HG03521 (cell line): ENCODE data around the gene SLC6A18.
"Not testable (repeated sequence)": the region's sequence is repeated elsewhere in the genome, so short reads cannot be mapped to it uniquely, and the experiment has no call there.

Experiments
- ATAC-seq: cut with Tn5 transposase; IDR thresholded peaks from one replicate; pipeline ENCODE4 v1.9.1; 2021; ENCODE audit warnings: mild to moderate bottlenecking, moderate library complexity; ENCODE audit not compliant: unreplicated experiment

The SLC6A18 gene

GRCh38 chr5:1251678-1252580, 26.7 kb downstream of the SLC6A18 start:
- no peak for ATAC-seq

GRCh38 chr5:1252681-1253080, 27.5 kb downstream of the SLC6A18 start:
- no peak for ATAC-seq

DNA sequence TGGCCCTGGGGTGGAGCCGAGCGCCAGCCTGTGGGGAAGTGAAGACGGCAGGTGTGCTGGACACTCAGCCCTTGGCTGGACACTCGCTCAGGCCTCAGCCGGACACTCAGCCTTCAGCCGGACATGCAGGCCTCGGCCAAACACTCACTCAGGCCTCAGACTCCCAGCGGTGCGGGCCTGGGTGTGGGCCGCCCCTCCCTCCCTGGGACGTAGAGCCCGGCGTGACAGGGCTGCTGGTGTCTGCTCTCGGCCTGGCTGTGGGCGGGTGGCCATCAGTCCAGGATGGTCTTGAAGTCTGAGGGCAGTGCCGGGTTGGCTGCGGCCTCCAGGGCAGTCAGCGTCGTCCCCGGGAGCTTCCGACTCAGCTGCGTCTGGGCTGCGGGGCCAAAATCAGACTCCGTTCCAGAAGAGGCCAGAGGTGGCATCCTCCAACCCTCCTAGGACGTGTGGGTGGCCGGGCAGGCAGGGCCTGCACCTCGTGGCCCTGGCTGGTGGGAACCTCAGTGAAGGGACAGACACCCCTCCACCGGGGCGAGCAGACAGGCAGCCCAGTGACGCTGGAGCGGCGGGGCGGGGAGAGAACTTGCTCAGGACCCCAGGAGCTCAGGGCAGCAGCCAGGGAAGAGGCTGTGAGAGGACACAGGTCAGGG, 28.4 kb downstream of the SLC6A18 start:
- no peak for ATAC-seq

GRCh38 chr5:1254196-1254595, 29.0 kb downstream of the SLC6A18 start:
- no peak for ATAC-seq

DNA sequence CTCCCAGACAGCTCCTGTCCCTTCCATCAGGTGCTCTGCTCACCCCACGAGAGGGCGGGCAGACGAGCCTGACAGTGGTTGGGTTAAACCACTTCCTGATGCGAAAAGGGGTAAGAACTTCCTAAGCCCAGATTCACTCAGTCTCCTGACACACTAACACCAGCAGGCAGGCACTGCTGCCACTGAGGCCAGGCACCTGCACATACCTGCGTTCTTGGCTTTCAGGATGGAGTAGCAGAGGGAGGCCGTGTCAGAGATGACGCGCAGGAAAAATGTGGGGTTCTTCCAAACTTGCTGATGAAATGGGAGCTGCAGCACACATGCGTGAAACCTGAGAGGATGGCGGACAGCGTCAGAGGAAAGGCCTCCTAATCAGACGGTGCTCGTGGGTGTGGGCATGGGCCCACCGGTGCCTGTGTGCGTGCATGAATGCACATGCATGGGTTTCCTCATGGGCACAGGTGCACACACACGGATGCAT, 29.9 kb downstream of the SLC6A18 start:
- no peak for ATAC-seq

GRCh38 chr5:1256776-1257175, 31.6 kb downstream of the SLC6A18 start:
- ATAC-seq: no peak

- no peak for ATAC-seq
Measured at GRCh38 chr5:1257363-1257762, 32.2 kb downstream of the SLC6A18 start.

- no peak for ATAC-seq
Measured at GRCh38 chr5:1257841-1258240, 32.7 kb downstream of the SLC6A18 start.

DNA sequence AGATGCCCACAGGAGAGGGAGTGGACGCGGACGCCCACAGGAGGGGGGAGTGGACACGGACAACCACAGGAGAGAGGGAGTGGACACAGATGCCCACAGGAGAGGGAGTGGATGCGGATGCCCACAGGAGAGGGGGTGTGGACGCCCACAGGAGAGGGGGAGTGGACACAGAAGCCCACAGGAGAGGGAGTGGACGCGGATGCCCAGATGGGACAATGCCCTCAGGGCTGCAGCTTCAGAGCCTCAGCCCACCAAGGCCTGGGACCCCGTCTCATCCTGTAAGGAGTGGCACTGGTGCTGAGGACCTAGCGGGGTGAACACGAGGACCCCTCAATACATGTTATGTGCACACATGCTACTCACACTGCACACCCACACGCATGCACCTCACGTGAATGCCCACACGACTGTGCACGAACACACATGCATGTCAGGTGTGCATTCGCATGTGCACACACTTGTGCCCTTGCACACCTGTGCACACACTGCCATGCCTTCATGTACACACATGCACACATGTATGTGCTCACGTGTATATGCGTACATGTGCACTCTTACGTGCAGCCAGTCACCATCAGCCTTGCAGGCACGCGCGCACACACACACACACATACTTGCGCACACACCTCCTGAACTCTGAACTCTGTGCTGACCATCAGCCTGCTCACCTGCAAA, 34.8 kb downstream of the SLC6A18 start:
- no peak for ATAC-seq

- ATAC-seq: no peak
Measured at GRCh38 chr5:1261643-1262042, 36.5 kb downstream of the SLC6A18 start.

- no peak for ATAC-seq
Measured at GRCh38 chr5:1262381-1262780, 37.2 kb downstream of the SLC6A18 start.

DNA sequence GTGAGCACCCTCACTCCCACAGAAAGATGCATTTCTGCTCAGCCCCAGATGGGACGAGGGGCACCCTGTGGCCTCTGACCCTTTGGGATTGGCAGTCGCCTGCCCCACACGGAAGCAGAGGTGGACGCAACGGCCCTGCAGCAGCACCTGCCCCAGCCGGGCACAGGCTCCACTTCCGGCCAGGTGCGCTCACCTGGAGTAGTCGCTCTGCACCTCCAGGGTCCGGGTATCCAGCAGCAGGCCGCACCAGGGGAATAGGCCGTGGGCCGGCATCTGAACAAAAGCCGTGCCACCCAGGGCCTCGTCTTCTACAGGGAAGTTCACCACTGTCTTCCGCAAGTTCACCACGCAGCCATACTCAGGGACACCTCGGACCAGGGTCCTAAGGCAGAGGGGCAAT, 39.0 kb downstream of the SLC6A18 start:
- no peak for ATAC-seq

- ATAC-seq: no peak
Measured at GRCh38 chr5:1265026-1265425, 39.8 kb downstream of the SLC6A18 start.

DNA sequence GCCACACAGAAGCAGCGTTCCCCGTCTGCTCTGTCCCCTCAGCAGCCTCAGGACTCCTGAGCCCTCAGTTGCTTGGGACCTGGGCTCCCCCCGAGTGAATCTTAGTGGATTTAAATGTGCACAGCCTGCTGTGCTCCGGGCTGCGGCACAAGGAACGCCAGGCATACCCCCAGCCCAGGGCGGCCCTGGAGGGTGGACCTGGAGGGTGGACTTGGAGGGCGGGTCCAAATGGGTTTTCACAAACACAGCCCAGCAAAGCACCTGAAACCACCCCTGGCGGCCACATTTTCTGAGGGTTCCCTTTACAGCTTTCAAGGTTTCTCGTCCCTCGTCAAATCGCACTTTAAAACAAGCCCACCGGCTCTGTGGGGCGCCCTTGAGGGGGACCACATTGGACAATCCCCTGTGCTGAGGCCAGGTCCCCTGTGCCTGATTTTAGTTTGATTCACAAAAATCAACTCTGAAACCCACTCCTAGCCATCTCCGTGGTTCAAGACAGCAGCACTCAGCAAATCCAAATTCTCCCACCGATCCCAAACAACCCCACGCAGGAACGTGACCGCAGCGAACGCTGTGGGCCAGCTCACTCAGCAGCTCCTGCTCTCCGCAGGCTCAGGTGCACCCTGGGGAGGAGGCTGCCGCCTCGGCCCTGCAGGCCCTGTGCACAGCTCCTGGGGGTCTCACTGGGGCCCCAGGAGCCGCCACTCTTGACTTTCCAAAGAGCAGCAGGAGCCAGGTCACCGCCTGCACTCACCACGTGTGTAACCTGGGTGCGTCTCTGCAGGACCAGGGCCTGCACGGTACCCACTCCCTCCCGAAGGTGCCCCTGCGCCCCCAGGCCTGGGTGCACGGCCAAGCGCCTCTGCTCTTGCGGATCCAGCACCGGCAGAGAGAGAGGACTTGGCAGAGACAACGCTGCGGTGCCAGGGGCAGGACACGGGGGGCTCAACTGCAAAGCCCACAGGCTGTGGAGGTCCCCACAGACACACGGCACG, 40.6 kb downstream of the SLC6A18 start:
- no peak for ATAC-seq

GRCh38 chr5:1266791-1267190, 41.6 kb downstream of the SLC6A18 start:
- no peak for ATAC-seq

GRCh38 chr5:1267464-1267863, 42.3 kb downstream of the SLC6A18 start:
- not testable (repeated sequence) for ATAC-seq

- no peak for ATAC-seq
Measured at GRCh38 chr5:1268056-1268455, 42.9 kb downstream of the SLC6A18 start.

DNA sequence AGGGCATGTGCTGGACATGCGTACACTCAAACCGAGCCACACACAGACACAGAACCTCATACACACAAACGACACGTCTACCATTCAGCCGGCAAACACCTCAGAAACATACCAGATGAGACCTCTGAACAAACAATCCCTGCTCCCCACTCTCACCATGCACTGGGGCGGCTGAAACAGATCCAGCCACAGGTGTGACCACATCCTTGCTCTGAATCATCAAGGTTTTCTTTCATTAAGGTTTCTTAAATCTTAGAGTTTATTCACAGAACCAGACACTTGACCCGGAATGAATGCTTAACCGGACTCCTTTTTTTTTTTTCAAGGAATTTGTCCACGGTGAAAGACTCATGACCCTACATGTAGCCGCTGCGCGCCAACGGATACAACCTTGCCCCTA, 43.5 kb downstream of the SLC6A18 start:
- ATAC-seq: no peak

- no peak for ATAC-seq
Measured at GRCh38 chr5:1270426-1270825, 45.2 kb downstream of the SLC6A18 start.
